ENCODE data around the gene ZNRF4. TPM values are rescaled to one million over a fixed set of nuclear protein-coding genes. Genes with fewer than 3 reads are reported as not detected.

ZNRF4 gene
- total RNA-seq, 1 experiment from 2014 or later: not detected

GRCh38 chr19:5477451-5478215 lies 22.4 kb downstream of the ZNRF4 start:
- no peak for TF ChIP-seq CTCF (IDR thresholded peaks at IDR 0.05; ENCODE audit: insufficient read depth in 1 of 2, low read depth in 1 of 2, low read length in 1 of 2, severe bottlenecking in 1 of 2, unreplicated experiment in 1 of 2)
- no peak for DNase-seq
- no peak overlapping the region for H3K4me3 ChIP-seq (ENCODE audit: low read depth, low read length)
- intact Hi-C loops (cut with micrococcal nuclease; ENCODE audit: unreplicated experiment): loop anchor here (10.0 kb wide), 1 partner anchor 73 kb away; no protein-coding TSS in a partner anchor
- H3K4me1 ChIP-seq: no peaks in the 10 kb centered on the region
- no peak overlapping the region for H3K27ac Mint-ChIP-seq (ENCODE audit: unreplicated experiment)
- ChIA-PET CTCF (no interaction called here), POLR2A (no interaction called here)
- no peaks in the 10 kb centered on the region for H3K36me3 ChIP-seq (ENCODE audit: control insufficient read depth, insufficient read depth, low read length)
- no TSS peak for BruUV-seq (replicated peaks)
- H3K4me1 Mint-ChIP-seq (ENCODE audit: low read depth, unreplicated experiment): no peaks in the 10 kb centered on the region
- no peaks in the 10 kb centered on the region for H3K27me3 Mint-ChIP-seq (ENCODE audit: insufficient read depth, unreplicated experiment)
- no peaks in the 10 kb centered on the region for H3K9me3 Mint-ChIP-seq (ENCODE audit: unreplicated experiment)
- no peak overlapping the region for H3K4me3 Mint-ChIP-seq (ENCODE audit: unreplicated experiment)
- no peaks in the 10 kb centered on the region for H3K36me3 Mint-ChIP-seq (ENCODE audit: insufficient read depth, unreplicated experiment)
- H3K27me3 ChIP-seq (replicated peaks; ENCODE audit: control insufficient read depth, insufficient read depth, low read length): no peaks in the 10 kb centered on the region
- H3K9me3 ChIP-seq: no peaks in the 10 kb centered on the region

GRCh38 chr19:5478241-5478924 lies 23.2 kb downstream of the ZNRF4 start:
- H3K9me3 Mint-ChIP-seq (ENCODE audit: unreplicated experiment): no peaks in the 10 kb centered on the region
- CTCF ChIA-PET: no interaction called here

More at GRCh38 chr19:5478241-5478924, 23.2 kb downstream of the ZNRF4 start:
- Mint-ChIP-seq H3K4me3 (ENCODE audit: unreplicated experiment) (no peak overlapping the region), H3K27ac (ENCODE audit: unreplicated experiment) (no peak overlapping the region), H3K4me1 (ENCODE audit: low read depth, unreplicated experiment) (no peaks in the 10 kb centered on the region), H3K27me3 (ENCODE audit: insufficient read depth, unreplicated experiment) (no peaks in the 10 kb centered on the region), H3K36me3 (ENCODE audit: insufficient read depth, unreplicated experiment) (no peaks in the 10 kb centered on the region)
- POLR2A ChIA-PET: no interaction called here
- intact Hi-C loops (cut with micrococcal nuclease; ENCODE audit: unreplicated experiment): loop anchor here (10.0 kb wide), 1 partner anchor 74 kb away; no protein-coding TSS in a partner anchor
- no peak for DNase-seq
- BruUV-seq (replicated peaks): no TSS peak
- TF ChIP-seq CTCF (IDR thresholded peaks at IDR 0.05; ENCODE audit: insufficient read depth in 1 of 2, low read depth in 1 of 2, low read length in 1 of 2, severe bottlenecking in 1 of 2, unreplicated experiment in 1 of 2): no peak
- H3K9me3 ChIP-seq: no peaks in the 10 kb centered on the region
- no peaks in the 10 kb centered on the region for H3K36me3 ChIP-seq (ENCODE audit: control insufficient read depth, insufficient read depth, low read length)
- H3K4me3 ChIP-seq (ENCODE audit: low read depth, low read length): no peak overlapping the region
- no peaks in the 10 kb centered on the region for H3K27me3 ChIP-seq (replicated peaks; ENCODE audit: control insufficient read depth, insufficient read depth, low read length)
- no peaks in the 10 kb centered on the region for H3K4me1 ChIP-seq

Data from Caco-2 (cell line).